Measurements from ENCODE around the gene CAMK1D.
A peak's percentile ranks its signal among the peaks of the same experiment; 100 is the strongest.

Gene CAMK1D

GRCh38 chr10:12828736-12829135 is 479.4 kb downstream of the CAMK1D start:
- no peak for DNase-seq (ENCODE audit: low read depth)

GRCh38 chr10:12829831-12830390 is 480.6 kb downstream of the CAMK1D start:
- DNase-seq (ENCODE audit: low read depth): no peak

- DNase-seq (ENCODE audit: low read depth): no peak
Observed at GRCh38 chr10:12832096-12832495, 482.7 kb downstream of the CAMK1D start.

DNA sequence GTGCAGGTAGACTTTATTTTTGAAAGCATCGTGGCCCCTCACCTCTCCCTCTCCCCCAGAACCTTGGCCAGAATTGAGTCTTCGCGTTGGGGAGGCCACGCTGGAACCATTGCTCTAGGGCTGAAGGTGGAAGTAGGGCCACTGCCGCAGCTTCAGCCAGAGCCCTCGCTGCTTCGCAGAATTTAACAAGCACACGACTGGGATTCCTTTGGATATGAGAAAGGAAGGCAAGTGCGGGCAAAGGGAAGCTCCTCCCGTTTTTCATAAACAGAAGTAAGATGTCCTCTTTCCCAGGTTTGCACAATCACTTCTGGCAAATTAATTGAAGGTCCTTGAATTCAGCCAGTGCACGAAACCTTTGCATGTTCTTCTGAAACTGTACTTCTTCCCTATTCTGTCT is 484.1 kb downstream of the CAMK1D start:
- DNase-seq (ENCODE audit: low read depth): no peak

DNA sequence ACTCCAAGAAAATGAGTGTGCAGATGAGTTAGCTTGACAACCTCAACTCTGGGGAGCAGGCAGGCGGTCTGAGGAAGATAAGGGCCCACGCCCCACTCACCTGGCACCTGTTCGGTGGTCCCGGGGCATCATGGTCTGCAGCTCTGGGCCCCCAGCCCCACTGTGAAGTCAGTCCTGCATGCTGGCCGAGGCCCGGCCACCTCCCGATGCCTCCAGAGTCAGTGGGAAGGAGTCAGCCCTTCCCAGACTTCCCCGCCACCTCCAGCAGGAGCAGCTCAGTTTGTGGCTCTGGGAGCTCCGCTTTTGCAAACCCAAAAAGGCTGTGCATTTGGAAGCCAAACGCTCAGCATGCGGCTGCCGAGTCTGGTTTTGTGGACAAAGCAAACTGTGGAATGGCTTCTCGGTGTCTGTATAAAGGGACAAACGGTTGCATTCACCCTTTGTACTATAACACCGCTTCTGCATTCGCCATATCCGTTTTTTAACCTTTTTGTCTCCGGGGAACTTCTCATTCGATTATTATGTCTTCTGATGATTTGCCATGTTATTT is 484.8 kb downstream of the CAMK1D start:
- no peak for DNase-seq (ENCODE audit: low read depth)

- no peak for DNase-seq (ENCODE audit: low read depth)
Observed at GRCh38 chr10:12834721-12835120, 485.4 kb downstream of the CAMK1D start.

- no peak for DNase-seq (ENCODE audit: low read depth)
Observed at GRCh38 chr10:12835709-12836108, 486.4 kb downstream of the CAMK1D start.

- no peak for DNase-seq (ENCODE audit: low read depth)
Observed at GRCh38 chr10:12838366-12838765, 489.0 kb downstream of the CAMK1D start.

GRCh38 chr10:12838995-12839927 is 489.9 kb downstream of the CAMK1D start:
- DNase-seq (ENCODE audit: low read depth): no peak

DNA sequence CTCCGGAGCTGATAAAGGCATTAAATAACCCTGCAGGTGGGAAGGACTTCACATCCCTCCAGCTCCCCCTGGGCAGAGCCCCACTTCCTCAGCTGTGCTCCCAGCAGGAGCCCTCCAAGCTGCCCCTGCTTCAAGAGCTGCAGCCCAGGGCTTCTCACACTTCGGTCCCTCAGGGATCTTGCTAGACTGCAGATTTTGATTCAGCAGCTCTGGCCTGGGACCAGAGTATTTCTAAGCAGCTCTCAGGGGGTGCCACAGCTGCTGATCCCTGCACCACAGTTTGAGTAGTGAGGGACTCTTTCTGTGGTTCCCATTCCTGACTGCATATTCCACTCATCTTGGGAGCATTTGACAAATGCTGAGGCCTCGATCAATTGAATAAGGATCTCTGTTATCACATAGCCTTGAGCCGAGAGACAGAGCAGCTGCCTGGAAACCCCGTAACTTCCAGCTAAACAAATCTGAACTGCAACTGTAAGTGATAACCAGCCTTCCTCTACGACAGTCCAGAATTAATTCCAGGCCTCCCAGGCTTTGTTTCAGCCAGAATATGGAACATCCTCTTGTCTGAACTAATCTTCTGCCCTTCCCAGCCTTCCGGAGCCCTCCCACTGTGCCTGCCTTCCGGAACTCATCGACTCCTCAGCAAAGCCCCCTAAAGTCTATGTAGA is 490.7 kb downstream of the CAMK1D start:
- DNase-seq (ENCODE audit: low read depth): no peak

DNA sequence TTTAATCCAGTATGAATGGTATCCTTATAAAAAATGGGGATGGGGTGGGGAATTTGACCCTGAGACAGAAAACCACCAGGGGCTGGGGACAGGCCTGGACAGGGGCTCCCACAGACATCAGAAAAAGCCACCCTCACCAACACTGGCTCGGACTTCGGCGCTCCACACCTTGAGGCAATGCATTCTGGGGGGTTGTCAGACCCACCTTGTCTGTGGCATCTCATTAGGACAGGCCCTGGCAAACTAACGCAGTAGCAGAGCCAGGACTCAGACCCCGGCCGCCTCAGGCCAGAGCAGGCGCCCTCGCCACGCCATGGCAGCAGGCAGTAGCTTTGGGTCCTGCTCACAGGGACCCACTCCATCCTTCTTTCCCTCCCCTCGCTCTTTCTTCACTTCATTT is 492.1 kb downstream of the CAMK1D start:
- DNase-seq (ENCODE audit: low read depth): no peak

GRCh38 chr10:12841826-12842225 is 492.5 kb downstream of the CAMK1D start:
- DNase-seq (ENCODE audit: low read depth): no peak

GRCh38 chr10:12842310-12842709 is 493.0 kb downstream of the CAMK1D start:
- no peak for DNase-seq (ENCODE audit: low read depth)

- DNase-seq (ENCODE audit: low read depth): no peak
Observed at GRCh38 chr10:12843296-12843945, 494.1 kb downstream of the CAMK1D start.

DNA sequence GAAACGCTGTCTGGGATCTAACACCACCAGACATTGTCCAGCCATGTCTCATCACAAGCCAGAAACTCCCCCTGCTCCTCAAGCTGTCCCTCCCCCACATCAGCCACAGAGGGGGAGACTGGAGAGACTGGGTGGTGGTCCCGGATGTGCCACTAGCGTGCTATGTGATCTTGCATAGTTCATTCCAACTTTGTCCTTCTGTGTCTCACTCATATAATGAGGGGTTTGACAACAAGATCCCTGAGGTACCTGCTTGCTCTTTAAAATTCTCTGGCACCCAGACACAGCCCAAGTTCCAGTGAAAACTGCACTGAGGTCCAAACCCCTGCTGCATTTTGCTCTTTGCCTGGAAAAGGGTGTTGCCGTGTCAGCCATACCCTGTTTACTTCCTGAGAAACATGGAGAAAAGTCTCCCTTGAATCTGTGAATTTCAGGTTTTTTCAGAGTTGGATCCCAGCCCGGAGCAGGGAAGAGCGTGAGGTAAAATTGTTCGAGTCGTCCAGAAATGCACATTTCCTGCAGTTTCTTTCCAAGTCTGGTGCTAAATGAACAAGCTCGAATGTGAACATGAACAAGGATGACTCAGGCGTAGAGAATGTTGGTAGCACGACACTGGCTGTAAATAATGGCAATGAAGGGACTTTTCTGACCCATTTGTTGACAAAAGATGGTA is 495.6 kb downstream of the CAMK1D start:
- peak; percentile 22 for DNase-seq (ENCODE audit: low read depth)

DNA sequence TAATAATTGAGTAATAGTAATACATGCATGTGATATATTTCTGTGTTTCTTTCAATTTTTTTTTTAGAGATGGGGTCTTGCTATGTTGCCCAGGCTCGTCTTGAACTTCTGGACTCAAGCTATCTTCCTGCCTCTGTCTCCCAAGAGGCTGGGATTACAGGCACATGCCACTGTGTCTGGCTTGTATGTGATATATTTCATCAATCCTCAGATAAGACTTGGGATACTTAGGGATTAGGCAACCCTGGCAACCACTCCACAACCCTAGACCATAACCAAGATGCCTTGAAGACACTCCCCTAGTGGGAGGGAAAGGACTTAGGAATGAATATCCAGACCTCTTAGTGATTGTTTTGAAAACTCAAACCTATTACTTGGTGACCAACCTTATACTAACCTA is 497.4 kb downstream of the CAMK1D start:
- no peak for DNase-seq (ENCODE audit: low read depth)

- no peak for DNase-seq (ENCODE audit: low read depth)
Observed at GRCh38 chr10:12847361-12847975, 498.1 kb downstream of the CAMK1D start.

- no peak for DNase-seq (ENCODE audit: low read depth)
Observed at GRCh38 chr10:12848439-12849173, 499.3 kb downstream of the CAMK1D start.

GRCh38 chr10:12849319-12850181 is 500.2 kb downstream of the CAMK1D start:
- no peak for DNase-seq (ENCODE audit: low read depth)

- no peak for DNase-seq (ENCODE audit: low read depth)
Observed at GRCh38 chr10:12852687-12853086, 503.3 kb downstream of the CAMK1D start.

Measured in fibroblast of the conjunctiva (primary cell).